ENCODE results near the gene SPATA20.

DNA sequence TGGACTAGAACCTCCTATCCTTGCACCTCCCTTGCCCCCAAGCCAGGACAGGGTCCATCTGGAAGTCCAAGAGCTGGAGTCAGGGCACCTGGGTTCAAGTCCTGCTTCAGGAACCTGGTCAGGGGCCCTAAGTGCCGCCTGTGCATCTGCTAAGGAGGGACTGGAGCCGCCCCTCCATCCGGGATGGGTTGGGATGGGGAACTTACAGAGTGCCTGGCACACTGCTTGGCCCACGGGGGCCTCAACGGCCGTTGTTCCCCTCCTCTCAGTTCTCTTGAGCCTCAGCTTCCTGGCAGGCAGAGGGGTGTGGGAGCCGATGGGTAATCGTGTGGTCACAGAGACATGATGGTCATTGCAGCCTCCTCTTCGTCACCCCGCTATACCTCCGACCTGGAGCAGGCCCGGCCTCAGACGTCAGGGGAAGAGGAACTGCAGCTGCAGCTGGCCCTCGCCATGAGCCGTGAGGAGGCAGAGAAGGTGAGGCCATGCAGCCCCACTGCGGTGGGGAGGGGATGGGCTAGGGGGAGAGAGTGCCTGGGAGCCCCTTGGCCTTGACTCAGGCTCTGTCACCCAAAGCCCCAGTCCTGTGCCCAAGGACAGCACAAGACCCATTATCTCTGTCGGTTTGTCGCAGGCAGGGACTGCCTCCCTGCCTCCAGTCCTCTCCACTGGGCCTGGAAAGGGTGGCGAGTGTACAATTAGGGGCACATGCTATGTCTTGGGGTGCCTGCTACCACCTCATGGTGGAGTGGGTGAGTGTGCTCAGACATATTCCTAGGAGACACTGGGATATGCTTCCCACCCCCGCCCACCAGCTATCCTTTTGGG lies 9.0 kb upstream of the SPATA20 start:
- TF ChIP-seq TCF12 (IDR thresholded peaks at IDR 0.05; ENCODE audit: low read depth, low read length), result no peak
- no peak for TF ChIP-seq EP300 (IDR thresholded peaks at IDR 0.05; ENCODE audit: borderline replicate concordance in 1 of 2, low read depth in 2 of 2, low read length in 2 of 2)
- no peak for TF ChIP-seq CTCF (IDR thresholded peaks at IDR 0.05; ENCODE audit: control extremely low read depth in 1 of 3, insufficient read depth in 1 of 3, low read depth in 1 of 3, low read length in 3 of 3)
- TF ChIP-seq EZH2 (IDR thresholded peaks at IDR 0.05; ENCODE audit: low read depth, low read length, severe bottlenecking), result no peak
- TF ChIP-seq POLR2AphosphoS5 (IDR thresholded peaks at IDR 0.05; ENCODE audit: low read depth, low read length), result no peak
- TF ChIP-seq BRCA1 (IDR thresholded peaks at IDR 0.05; ENCODE audit: low read depth, low read length), result no peak
- TF ChIP-seq POLR2A (IDR thresholded peaks at IDR 0.05; ENCODE audit: control extremely low read depth in 1 of 2, low read depth in 2 of 2, low read length in 2 of 2), result no peak
